PC-9 (cell line): ENCODE data around the gene ZNF429.

Experiments
- EZH2 ChIP-seq: fragments of 200-600 bp; sonication (generic); IDR thresholded peaks from 2 replicates; pipeline ENCODE4 v1.8.0; 2017; ENCODE audit warnings: antibody characterized with exemption, low read depth
- TF ChIP-seq, protein P1 (sequence below): fragments of 200-600 bp; sonication (generic); conservative IDR thresholded peaks from 2 replicates; pipeline ENCODE4 v1.6.1; 2017; ENCODE audit warnings: mixed run types, antibody characterized with exemption, mild to moderate bottlenecking, moderate library complexity

- TF ChIP-seq, protein P1, sequence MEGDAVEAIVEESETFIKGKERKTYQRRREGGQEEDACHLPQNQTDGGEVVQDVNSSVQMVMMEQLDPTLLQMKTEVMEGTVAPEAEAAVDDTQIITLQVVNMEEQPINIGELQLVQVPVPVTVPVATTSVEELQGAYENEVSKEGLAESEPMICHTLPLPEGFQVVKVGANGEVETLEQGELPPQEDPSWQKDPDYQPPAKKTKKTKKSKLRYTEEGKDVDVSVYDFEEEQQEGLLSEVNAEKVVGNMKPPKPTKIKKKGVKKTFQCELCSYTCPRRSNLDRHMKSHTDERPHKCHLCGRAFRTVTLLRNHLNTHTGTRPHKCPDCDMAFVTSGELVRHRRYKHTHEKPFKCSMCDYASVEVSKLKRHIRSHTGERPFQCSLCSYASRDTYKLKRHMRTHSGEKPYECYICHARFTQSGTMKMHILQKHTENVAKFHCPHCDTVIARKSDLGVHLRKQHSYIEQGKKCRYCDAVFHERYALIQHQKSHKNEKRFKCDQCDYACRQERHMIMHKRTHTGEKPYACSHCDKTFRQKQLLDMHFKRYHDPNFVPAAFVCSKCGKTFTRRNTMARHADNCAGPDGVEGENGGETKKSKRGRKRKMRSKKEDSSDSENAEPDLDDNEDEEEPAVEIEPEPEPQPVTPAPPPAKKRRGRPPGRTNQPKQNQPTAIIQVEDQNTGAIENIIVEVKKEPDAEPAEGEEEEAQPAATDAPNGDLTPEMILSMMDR = no peak
- TF ChIP-seq EZH2 = no peak
Measured at GRCh38 chr19:21593502-21593901, 88.1 kb downstream of the ZNF429 start.
